Activated naive CD4-positive, alpha-beta T cell treated with anti-CD3 and anti-CD28 coated beads, Interleukin-2, amount 10 ng/mL, durations not matched to agents 7 days and 5 days (primary cell): ENCODE data around the gene CTNNBL1.
"Not testable (repeated sequence)": the region's sequence is repeated elsewhere in the genome, so short reads cannot be mapped to it uniquely, and the experiment has no call there.

Source experiments
- CTCF ChIA-PET: fragments of 350-600 bp; sonication (Branson Sonifier 250); formaldehyde crosslinking; loops from one replicate; lab custom pipeline; 2021; ENCODE audit warnings: antibody characterized with exemption; lab: Charles Lee
- DNase-seq: peaks from one replicate; pipeline ENCODE4 v3.0.0-alpha.2; 2020
- H3K27ac Mint-ChIP-seq: one replicate; pipeline ENCODE4 v1.8.0; 2021; ENCODE audit warnings: mild to moderate bottlenecking, moderate library complexity, mixed read lengths
- H3K27me3 Mint-ChIP-seq: one replicate; pipeline ENCODE4 v1.8.0; 2021; ENCODE audit warnings: mild to moderate bottlenecking, mixed read lengths
- H3K36me3 Mint-ChIP-seq: one replicate; pipeline ENCODE4 v1.8.0; 2021; ENCODE audit warnings: mixed read lengths
- H3K4me1 Mint-ChIP-seq: one replicate; pipeline ENCODE4 v1.8.0; 2021; ENCODE audit warnings: mixed read lengths
- H3K4me3 Mint-ChIP-seq: one replicate; pipeline ENCODE4 v1.8.0; 2021; ENCODE audit warnings: mild to moderate bottlenecking, moderate library complexity, mixed read lengths
- H3K9me3 Mint-ChIP-seq: one replicate; pipeline ENCODE4 v1.8.0; 2021; ENCODE audit warnings: mixed read lengths

The CTNNBL1 gene

GRCh38 chr20:37852666-37853065 is 158.8 kb downstream of the CTNNBL1 start:
- no peak for DNase-seq
- Mint-ChIP-seq H3K36me3 (peaks cover 2% of the 10 kb centered on the region), H3K4me3 (no peak overlapping the region), H3K9me3 (no peaks in the 10 kb centered on the region), H3K27me3 (no peaks in the 10 kb centered on the region), H3K27ac (no peak overlapping the region), H3K4me1 (no peaks in the 10 kb centered on the region)
- CTCF ChIA-PET, result no interaction called here

- DNase-seq, result no peak
- Mint-ChIP-seq H3K27ac (no peak overlapping the region), H3K27me3 (no peaks in the 10 kb centered on the region), H3K4me1 (no peaks in the 10 kb centered on the region), H3K4me3 (no peak overlapping the region), H3K9me3 (no peaks in the 10 kb centered on the region), H3K36me3 (peaks cover 2% of the 10 kb centered on the region)
- CTCF ChIA-PET, result no interaction called here
Observed at GRCh38 chr20:37853823-37854375, 160.1 kb downstream of the CTNNBL1 start.

GRCh38 chr20:37856034-37856433 is 162.2 kb downstream of the CTNNBL1 start:
- H3K36me3 Mint-ChIP-seq, H3K27ac Mint-ChIP-seq, H3K4me1 Mint-ChIP-seq, CTCF ChIA-PET, H3K27me3 Mint-ChIP-seq, DNase-seq, H3K9me3 Mint-ChIP-seq, H3K4me3 Mint-ChIP-seq: not testable (repeated sequence)

GRCh38 chr20:37856932-37857660 is 163.3 kb downstream of the CTNNBL1 start:
- Mint-ChIP-seq H3K27ac (no peak overlapping the region), H3K27me3 (no peaks in the 10 kb centered on the region), H3K9me3 (no peaks in the 10 kb centered on the region), H3K4me1 (no peaks in the 10 kb centered on the region), H3K36me3 (peaks cover 7% of the 10 kb centered on the region), H3K4me3 (no peak overlapping the region)
- CTCF ChIA-PET, result no interaction called here
- no peak for DNase-seq

- H3K9me3 Mint-ChIP-seq, result no peaks in the 10 kb centered on the region
- no peak overlapping the region for H3K4me3 Mint-ChIP-seq
- peaks cover 8% of the 10 kb centered on the region for H3K36me3 Mint-ChIP-seq
- no peak for DNase-seq
- CTCF ChIA-PET, result interaction anchor here (1.2 kb wide), 1 partner anchor 17 kb away, joined by 3 read pairs; no protein-coding TSS in a partner anchor
- H3K4me1 Mint-ChIP-seq, result no peaks in the 10 kb centered on the region
- H3K27me3 Mint-ChIP-seq, result no peaks in the 10 kb centered on the region
- H3K27ac Mint-ChIP-seq, result no peak overlapping the region
Observed at GRCh38 chr20:37859406-37860171, 165.8 kb downstream of the CTNNBL1 start.

GRCh38 chr20:37863289-37863688 is 169.5 kb downstream of the CTNNBL1 start:
- H3K4me3 Mint-ChIP-seq, result no peak overlapping the region
- CTCF ChIA-PET, result no interaction called here
- no peaks in the 10 kb centered on the region for H3K4me1 Mint-ChIP-seq
- H3K9me3 Mint-ChIP-seq, result no peaks in the 10 kb centered on the region
- H3K27me3 Mint-ChIP-seq, result no peaks in the 10 kb centered on the region
- no peak for DNase-seq
- no peak overlapping the region for H3K27ac Mint-ChIP-seq
- peaks cover 8% of the 10 kb centered on the region for H3K36me3 Mint-ChIP-seq

GRCh38 chr20:37864298-37864697 is 170.5 kb downstream of the CTNNBL1 start:
- no peak for DNase-seq
- Mint-ChIP-seq H3K27me3 (no peaks in the 10 kb centered on the region), H3K4me1 (no peaks in the 10 kb centered on the region), H3K36me3 (peaks cover 8% of the 10 kb centered on the region), H3K27ac (no peak overlapping the region), H3K9me3 (no peaks in the 10 kb centered on the region), H3K4me3 (no peak overlapping the region)
- CTCF ChIA-PET, result no interaction called here

- CTCF ChIA-PET, result no interaction called here
Observed at GRCh38 chr20:37866051-37866450, 172.2 kb downstream of the CTNNBL1 start.

GRCh38 chr20:37867289-37868195 is 173.7 kb downstream of the CTNNBL1 start:
- peaks cover 8% of the 10 kb centered on the region for H3K36me3 Mint-ChIP-seq
- CTCF ChIA-PET, result no interaction called here
- H3K9me3 Mint-ChIP-seq, result no peaks in the 10 kb centered on the region

More at GRCh38 chr20:37866051-37866450, 172.2 kb downstream of the CTNNBL1 start:
- Mint-ChIP-seq H3K4me3 (no peak overlapping the region), H3K27me3 (no peaks in the 10 kb centered on the region), H3K36me3 (peaks cover 8% of the 10 kb centered on the region), H3K9me3 (no peaks in the 10 kb centered on the region), H3K4me1 (no peaks in the 10 kb centered on the region), H3K27ac (no peak overlapping the region)
- DNase-seq, result no peak

GRCh38 chr20:37868851-37869333 is 175.1 kb downstream of the CTNNBL1 start:
- H3K4me3 Mint-ChIP-seq, result no peak overlapping the region
- H3K36me3 Mint-ChIP-seq, result peaks cover 7% of the 10 kb centered on the region
- CTCF ChIA-PET, result no interaction called here
- H3K9me3 Mint-ChIP-seq, result no peaks in the 10 kb centered on the region
- H3K27me3 Mint-ChIP-seq, result no peaks in the 10 kb centered on the region
- DNase-seq, result no peak
- H3K4me1 Mint-ChIP-seq, result no peaks in the 10 kb centered on the region
- no peak overlapping the region for H3K27ac Mint-ChIP-seq

More at GRCh38 chr20:37867289-37868195, 173.7 kb downstream of the CTNNBL1 start:
- no peak overlapping the region for H3K27ac Mint-ChIP-seq
- no peaks in the 10 kb centered on the region for H3K27me3 Mint-ChIP-seq
- no peak overlapping the region for H3K4me3 Mint-ChIP-seq
- DNase-seq, result no peak
- no peaks in the 10 kb centered on the region for H3K4me1 Mint-ChIP-seq

- Mint-ChIP-seq H3K4me1 (no peaks in the 10 kb centered on the region), H3K36me3 (peaks cover 7% of the 10 kb centered on the region), H3K27me3 (no peaks in the 10 kb centered on the region), H3K27ac (no peak overlapping the region), H3K9me3 (no peaks in the 10 kb centered on the region), H3K4me3 (no peak overlapping the region)
- CTCF ChIA-PET, result no interaction called here
- no peak for DNase-seq
Observed at GRCh38 chr20:37869334-37869861, 175.6 kb downstream of the CTNNBL1 start.

- H3K36me3 Mint-ChIP-seq, result peaks cover 7% of the 10 kb centered on the region
- H3K27ac Mint-ChIP-seq, result no peak overlapping the region
- DNase-seq, result no peak
- H3K9me3 Mint-ChIP-seq, result no peaks in the 10 kb centered on the region
- H3K4me1 Mint-ChIP-seq, result no peaks in the 10 kb centered on the region
- no peaks in the 10 kb centered on the region for H3K27me3 Mint-ChIP-seq
- H3K4me3 Mint-ChIP-seq, result no peak overlapping the region
- CTCF ChIA-PET, result no interaction called here
Observed at GRCh38 chr20:37870294-37870693, 176.5 kb downstream of the CTNNBL1 start.

GRCh38 chr20:37871751-37872150 is 177.9 kb downstream of the CTNNBL1 start:
- no peak for DNase-seq
- CTCF ChIA-PET, result no interaction called here
- Mint-ChIP-seq H3K27ac (no peak overlapping the region), H3K36me3 (peaks cover 7% of the 10 kb centered on the region), H3K27me3 (no peaks in the 10 kb centered on the region), H3K9me3 (no peaks in the 10 kb centered on the region), H3K4me3 (no peak overlapping the region), H3K4me1 (no peaks in the 10 kb centered on the region)
